Motor neuron (in vitro differentiated cells): ENCODE data around the gene ZCCHC4. TPM values are rescaled to one million over a fixed set of nuclear protein-coding genes. Genes with fewer than 3 reads are reported as not detected.

Experiments
- ATAC-seq, 8 experiments: fragments of 200-7000 bp; cut with Tn5 transposase; replicated peaks in 6 of 8; 2 replicates each; pipeline ENCODE4 v1.8.0; 2021; ENCODE audit warnings: mild to moderate bottlenecking in 8 of 8, moderate library complexity in 8 of 8
- H3K27ac ChIP-seq, 2 donors: fragments of 250-450 bp; sonication (Bioruptor Pico); 2 replicates each; pipeline ENCODE4 v1.9.0; 2021; ENCODE audit warnings: antibody characterized with exemption in 2 of 2, mild to moderate bottlenecking in 2 of 2, moderate library complexity in 1 of 2
- H3K4me1 ChIP-seq, 2 donors: fragments of 250-450 bp; sonication (Bioruptor Pico); replicated peaks in 1 of 2; 2 replicates each; pipeline ENCODE4 v1.6.1; 2021; ENCODE audit warnings: antibody characterized with exemption in 2 of 2, mild to moderate bottlenecking in 2 of 2, moderate library complexity in 1 of 2
- H3K4me3 ChIP-seq, 5 donors: fragments of 250-450 bp; sonication (Bioruptor Pico); 2 replicates each; pipeline ENCODE4 v1.9.0; 2021; ENCODE audit warnings: antibody characterized with exemption in 5 of 5, mild to moderate bottlenecking in 5 of 5, moderate library complexity in 4 of 5
- WGBS, 10 experiments: fragments of 450-650 bp; shearing (Covaris generic); methylation state at CpG; one replicate each; pipeline ENCODE4 v1.0.0; 2022; 5-methylcytosine and 5-hydroxymethylcytosine counted together
- in situ Hi-C, 9 experiments: fragments of 400-800 bp; cut with MboI; loops; one replicate each; pipeline ENCODE4 v1.15.0; 2021; ENCODE audit warnings: low sequenced_read_pairs in 9 of 9, low pct_unique_long_range_greater_than_20kb in 2 of 9; ENCODE audit not compliant: unreplicated experiment in 9 of 9
- total RNA-seq, 8 experiments: library from RNA; unstranded; fragments of 300-600 nt; gene quantifications; 2 replicates each; pipeline versions ENCODE4 v1.2.3 to v1.2.4, GENCODE V29; 2022

Gene ZCCHC4
- total RNA-seq, 8 experiments from 2014 or later: 7.0 to 15.8 (median 8.8) TPM

DNA sequence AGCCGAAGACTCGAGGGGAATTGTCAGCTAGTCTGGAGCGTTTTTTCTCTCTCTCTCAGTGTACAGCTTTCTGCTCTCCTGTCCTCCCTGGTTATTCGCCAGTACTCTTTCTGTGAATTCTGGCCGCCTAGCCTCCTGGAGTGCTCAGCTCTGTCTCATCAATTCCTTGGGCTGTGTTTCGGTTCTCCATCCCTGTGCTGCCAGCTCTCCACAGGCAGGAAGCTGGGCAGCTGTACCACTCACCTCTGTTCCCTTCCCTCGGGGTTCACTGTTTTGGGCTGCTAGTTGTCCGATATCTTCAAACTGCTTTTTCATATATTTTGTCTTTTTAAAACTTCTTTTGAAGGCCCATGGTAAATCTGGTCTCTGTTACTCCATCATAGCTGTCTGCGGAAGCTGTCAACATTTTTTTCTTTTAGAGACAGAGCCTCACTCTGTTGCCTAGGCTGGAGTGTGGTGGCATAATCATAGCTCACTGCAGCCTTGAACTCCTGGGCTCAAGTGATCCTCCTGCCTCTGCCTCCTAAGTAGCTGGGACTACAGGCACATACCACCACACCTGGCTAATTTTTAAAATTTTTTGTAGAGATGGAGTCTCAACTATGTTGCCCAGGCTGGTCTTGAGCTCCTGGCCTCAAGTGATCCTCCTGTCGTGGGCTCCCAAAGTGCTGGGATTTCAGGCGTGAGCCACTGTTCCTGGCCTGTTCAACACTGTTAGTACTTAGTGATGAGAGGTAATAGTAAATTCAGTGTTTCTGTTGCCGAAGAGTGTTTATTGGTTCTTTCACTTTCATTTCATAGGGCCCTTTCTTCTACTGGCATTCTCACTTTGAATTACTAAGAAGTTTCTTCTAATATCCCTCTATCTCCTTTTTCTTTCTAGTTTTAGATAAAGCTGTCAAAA lies 18.6 kb downstream of the ZCCHC4 start:
- WGBS, 10 experiments: 79 to 100% (median 94%) methylated on average over 1 to 9 of the region's 12 CpGs
- H3K4me3 ChIP-seq: no peak overlapping the region
- in situ Hi-C loops: no loop called here
- no peak for ATAC-seq
- H3K4me1 ChIP-seq: no peaks in the 10 kb centered on the region
- H3K27ac ChIP-seq: no peak overlapping the region

DNA sequence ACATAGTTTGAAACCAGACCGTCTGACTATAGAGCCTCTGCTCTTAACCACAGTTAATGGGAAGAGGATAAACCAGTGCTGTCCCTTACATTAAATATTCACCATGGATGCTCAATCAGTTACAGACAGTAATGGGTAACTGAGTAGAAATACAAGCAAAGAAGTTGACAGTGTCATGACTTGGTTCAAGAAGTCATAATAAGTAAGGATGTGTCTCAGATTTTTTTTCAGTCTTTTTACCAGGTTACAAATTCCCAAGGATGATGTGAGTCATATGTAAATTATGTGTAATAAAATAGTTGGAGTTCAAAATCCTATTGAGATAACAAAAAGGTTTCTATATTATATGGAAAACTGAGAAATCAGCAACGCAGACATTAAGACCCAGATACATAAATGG lies 31.1 kb downstream of the ZCCHC4 start:
- in situ Hi-C loops: no loop called here
- Histone ChIP-seq H3K4me3 (no peak overlapping the region), H3K4me1 (no peaks in the 10 kb centered on the region), H3K27ac (no peak overlapping the region)
- WGBS, 10 experiments: 86 to 100% (median 98%) methylated on average over 1 to 2 of the region's 2 CpGs; no CpG with 5 or more reads in 2 of the 10 experiments
- ATAC-seq: no peak

DNA sequence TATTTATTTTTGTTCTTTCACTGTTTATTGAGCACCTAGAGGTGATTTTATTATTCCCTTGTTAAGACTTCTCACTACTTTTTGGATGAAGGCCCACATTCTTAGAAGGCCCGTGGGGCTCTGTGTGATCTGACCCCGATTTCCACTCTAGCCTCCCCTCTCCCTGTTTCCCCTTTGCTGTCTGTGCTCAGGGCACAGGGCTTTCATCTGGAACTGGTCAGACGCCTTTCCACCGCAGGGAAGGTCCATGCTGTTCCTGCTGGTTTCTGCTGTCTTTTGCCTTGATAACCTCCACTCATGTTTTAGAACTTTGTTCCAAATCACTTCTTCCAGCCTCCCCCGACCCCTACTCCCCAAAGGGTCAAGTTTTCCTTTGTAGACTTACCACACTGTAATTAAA lies 33.2 kb downstream of the ZCCHC4 start:
- 13 to 81% (median 64%) methylated on average over 1 to 5 of the region's 5 CpGs; no CpG with 5 or more reads in 3 of the 10 experiments for WGBS, 10 experiments
- no peak for ATAC-seq
- no peak overlapping the region for H3K27ac ChIP-seq
- no peaks in the 10 kb centered on the region for H3K4me1 ChIP-seq
- H3K4me3 ChIP-seq: no peak overlapping the region
- in situ Hi-C loops: no loop called here

DNA sequence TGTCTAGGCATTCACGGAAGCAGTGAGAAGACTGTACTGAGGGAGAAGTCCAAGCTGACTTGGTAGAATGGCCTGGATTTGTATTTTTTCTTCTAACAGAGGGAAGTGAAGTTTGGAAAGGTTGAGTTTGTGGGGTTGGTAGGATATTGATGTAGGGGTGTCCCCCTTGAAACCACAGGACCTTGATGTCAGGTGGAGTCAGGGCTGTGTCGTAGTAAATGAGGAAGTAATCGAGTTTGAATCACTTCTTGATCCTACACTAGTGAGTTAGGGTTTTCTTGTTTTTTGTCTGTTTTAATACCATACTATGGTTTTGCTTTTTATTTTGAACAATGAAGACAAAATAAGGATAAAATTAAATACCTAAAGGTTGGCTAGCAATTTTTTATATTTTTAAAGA lies 34.3 kb downstream of the ZCCHC4 start:
- in situ Hi-C loops: no loop called here
- Histone ChIP-seq H3K4me1 (no peaks in the 10 kb centered on the region), H3K4me3 (no peak overlapping the region), H3K27ac (no peak overlapping the region)
- no peak for ATAC-seq
- WGBS, 10 experiments: 71 to 100% (median 93%) methylated on average over 2 to 3 of the region's 3 CpGs; no CpG with 5 or more reads in 4 of the 10 experiments

DNA sequence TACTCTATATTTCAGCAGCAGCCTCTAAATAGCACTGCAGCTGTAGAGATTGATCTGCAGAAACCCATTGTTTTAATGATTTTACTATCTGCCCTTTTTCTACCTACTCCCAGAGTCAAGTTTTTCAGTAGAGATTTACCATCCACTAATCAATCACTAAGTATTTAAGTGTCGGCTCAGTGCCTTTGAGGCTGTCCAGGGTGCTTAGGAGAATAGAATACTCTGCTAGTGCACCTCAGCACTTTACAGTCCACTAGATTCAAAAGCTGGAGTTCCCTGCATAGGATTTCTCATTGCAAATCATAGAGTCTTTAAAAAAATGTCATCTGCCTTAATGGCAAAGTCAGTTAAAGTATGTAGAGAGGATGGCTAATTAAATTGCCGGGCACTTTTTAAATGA lies 34.9 kb downstream of the ZCCHC4 start:
- no peak for ATAC-seq
- 42 to 100% (median 58%) methylated on average over 1 to 2 of the region's 2 CpGs; no CpG with 5 or more reads in 2 of the 10 experiments for WGBS, 10 experiments

DNA sequence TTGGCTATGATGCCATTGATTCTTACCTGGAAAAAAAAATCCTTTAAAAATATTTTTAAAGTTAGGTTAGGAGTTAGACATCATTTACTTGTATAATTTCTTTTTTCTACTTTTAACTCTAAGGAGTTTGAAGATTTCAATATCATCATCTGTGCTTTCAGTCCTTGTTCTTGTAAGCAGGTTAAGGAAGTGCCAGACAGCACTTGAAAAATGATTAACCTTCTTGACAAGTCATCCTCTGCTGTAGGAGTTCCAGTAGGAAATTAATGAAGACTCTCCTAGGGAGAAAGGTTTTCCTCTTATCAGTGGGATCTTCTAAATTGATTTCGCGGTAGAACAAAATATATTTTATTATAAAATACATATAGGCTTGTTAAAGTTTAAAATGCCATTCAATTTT lies 35.4 kb downstream of the ZCCHC4 start:
- H3K4me3 ChIP-seq: no peak overlapping the region
- ATAC-seq: no peak
- no peak overlapping the region for H3K27ac ChIP-seq
- 75 to 100% (median 100%) methylated on average over 2 of the region's 2 CpGs; no CpG with 5 or more reads in 1 of the 10 experiments for WGBS, 10 experiments
- no peaks in the 10 kb centered on the region for H3K4me1 ChIP-seq
- in situ Hi-C loops: no loop called here

More for the DNA sequence above, 34.9 kb downstream of the ZCCHC4 start:
- Histone ChIP-seq H3K4me1 (no peaks in the 10 kb centered on the region), H3K4me3 (no peak overlapping the region), H3K27ac (no peak overlapping the region)
- in situ Hi-C loops: no loop called here

DNA sequence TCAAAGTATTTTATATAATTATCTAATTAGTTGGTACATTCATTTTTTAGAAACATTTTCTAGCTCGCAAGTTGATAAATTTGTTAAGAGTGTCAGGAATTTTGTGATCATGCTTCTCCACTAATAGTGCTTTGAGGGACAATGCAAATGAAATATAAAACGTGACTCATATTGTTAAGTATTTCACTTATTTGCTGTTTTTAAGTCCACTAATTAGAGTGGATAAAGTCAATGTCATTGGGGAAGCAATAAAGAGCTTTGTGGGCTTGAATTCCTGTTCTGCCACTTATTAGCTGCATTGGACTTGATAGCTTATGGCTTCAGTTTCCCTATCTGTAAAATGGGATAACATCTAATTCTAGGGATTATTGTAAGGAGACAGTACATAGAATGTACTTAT lies 38.0 kb downstream of the ZCCHC4 start:
- no peak for ATAC-seq
- Histone ChIP-seq H3K27ac (no peak overlapping the region), H3K4me3 (no peak overlapping the region), H3K4me1 (no peaks in the 10 kb centered on the region)
- in situ Hi-C loops: loop anchor here in 2 of 9 experiments (25.0 kb wide), 1 partner anchor 163 kb away; no protein-coding TSS in a partner anchor
- 38 to 100% (median 80%) methylated on average over 1 to 2 of the region's 2 CpGs; no CpG with 5 or more reads in 2 of the 10 experiments for WGBS, 10 experiments

DNA sequence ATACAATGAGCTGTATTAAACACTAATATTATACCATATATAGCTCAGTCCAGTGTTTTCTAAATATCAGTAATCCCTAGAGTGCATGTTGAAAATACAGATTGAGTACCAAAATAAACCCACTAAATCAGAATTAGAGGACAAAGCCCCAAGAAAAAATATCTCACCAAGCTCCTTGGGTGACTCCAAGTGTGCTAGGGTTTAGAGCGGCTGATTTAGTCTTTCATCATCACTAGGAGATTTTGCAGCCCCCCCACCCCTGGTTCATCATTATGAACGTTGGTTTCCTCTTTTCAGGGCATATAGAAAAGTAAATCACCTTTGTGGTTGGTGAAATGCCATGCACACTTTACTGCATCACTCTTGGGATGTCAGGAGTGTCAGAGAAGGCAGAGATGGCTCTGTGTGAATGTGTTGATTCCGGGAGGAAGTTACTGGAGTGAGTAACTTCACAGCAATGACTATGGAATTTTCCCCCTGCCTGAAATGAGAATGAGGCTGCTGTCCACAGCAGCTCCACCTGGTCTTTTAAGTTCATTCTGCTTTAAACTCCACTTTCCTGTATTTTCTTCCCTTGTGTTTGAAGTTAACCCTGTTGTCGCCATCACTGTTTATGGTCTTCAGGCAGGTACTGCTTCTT lies 39.3 kb downstream of the ZCCHC4 start:
- WGBS, 10 experiments: 38 to 100% (median 79%) methylated on average over 1 to 4 of the region's 4 CpGs; no CpG with 5 or more reads in 3 of the 10 experiments
- Histone ChIP-seq H3K27ac (no peak overlapping the region), H3K4me1 (no peaks in the 10 kb centered on the region), H3K4me3 (no peak overlapping the region)
- in situ Hi-C loops: loop anchor here in 2 of 9 experiments (25.0 kb wide), 1 partner anchor 165 kb away; no protein-coding TSS in a partner anchor
- ATAC-seq: peak in 2 of 8 experiments; percentile 29 to 39

DNA sequence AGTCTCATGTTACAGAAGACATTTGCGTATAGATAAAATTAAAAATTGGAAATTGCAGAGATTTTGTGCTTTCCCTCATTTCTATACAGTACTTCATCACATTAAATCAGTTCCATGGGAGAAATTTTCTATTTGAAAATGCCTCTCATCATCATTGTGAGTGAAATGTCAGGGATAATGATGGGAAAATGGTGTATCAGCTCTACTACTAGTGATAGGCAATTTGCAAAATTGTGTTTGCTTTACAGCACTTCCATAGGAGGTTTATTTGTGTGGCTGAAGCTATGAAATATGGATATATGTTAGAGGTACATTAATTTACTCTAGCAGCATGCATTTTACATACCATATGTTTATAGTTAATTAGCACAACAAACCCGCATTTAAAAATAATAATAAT lies 43.5 kb downstream of the ZCCHC4 start:
- Histone ChIP-seq H3K27ac (no peak overlapping the region), H3K4me3 (no peak overlapping the region), H3K4me1 (no peaks in the 10 kb centered on the region)
- WGBS, 10 experiments: 83 to 100% (median 100%) methylated on average over 1 to 2 of the region's 2 CpGs; no CpG with 5 or more reads in 1 of the 10 experiments
- no peak for ATAC-seq
- in situ Hi-C loops: loop anchor here in 2 of 9 experiments (25.0 kb wide), 1 partner anchor 169 kb away; no protein-coding TSS in a partner anchor

DNA sequence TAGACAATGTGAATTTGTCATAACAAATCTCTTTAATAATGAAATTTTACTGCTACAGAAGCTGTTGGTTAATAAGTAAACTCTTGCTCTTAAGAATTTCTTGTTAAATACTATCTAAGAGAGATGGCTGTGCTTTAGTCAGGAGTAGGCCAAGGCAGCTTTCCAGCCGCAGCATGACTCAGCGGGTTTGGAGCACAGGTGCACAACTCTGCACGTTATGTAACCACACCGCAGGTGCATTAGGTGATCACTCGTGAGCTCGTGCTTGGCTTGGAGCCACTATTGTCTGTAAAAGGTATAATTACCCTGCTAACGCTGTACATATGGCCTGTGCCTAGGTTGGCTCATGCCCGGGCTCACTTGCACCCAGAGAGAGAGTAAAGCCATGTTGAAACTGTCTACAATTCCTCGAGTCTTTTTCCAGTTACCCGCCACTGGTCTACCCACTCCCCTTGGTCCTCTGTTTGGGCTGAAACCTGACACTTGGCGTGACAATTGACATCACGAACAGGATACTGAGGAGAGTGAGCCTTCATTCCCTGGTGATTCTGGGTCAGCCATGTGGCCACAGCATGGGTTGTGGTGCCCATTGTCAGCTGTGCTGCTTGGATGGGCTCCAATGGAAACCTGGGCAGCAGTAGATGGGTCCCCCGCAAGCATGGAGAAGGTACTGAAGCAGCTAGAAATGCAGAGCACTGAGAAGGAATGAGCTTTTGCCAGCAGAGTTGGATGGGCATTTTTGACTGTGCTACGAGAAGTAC lies 46.1 kb downstream of the ZCCHC4 start:
- H3K4me1 ChIP-seq: no peaks in the 10 kb centered on the region
- no peak overlapping the region for H3K27ac ChIP-seq
- H3K4me3 ChIP-seq: no peak overlapping the region
- 78 to 100% (median 95%) methylated on average over 1 to 11 of the region's 14 CpGs; no CpG with 5 or more reads in 3 of the 10 experiments for WGBS, 10 experiments
- no peak for ATAC-seq
- in situ Hi-C loops: loop anchor here in 2 of 9 experiments (25.0 kb wide), 1 partner anchor 171 kb away; no protein-coding TSS in a partner anchor

DNA sequence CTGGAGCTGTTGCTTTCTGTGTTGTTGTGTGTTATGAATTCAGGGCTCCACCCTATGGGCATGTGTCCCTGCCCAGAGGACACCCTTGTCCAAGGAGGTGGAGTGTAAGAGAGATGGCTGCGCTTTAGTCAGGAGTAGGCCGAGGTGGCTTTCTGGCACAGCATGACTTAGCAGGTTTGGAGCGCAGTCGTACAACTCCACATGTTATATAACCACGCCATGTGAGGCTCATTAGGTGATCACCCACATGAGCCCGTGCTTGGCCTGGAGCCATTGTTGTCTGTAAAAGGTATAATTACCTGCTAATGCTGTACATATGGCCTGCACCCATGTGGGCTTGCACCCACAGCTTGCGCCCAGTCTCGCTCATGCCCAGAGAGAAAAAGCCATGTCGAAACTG lies 48.7 kb downstream of the ZCCHC4 start:
- WGBS, 10 experiments: 82 to 100% (median 96%) methylated on average over 2 to 5 of the region's 9 CpGs; no CpG with 5 or more reads in 1 of the 10 experiments
- in situ Hi-C loops: loop anchor here in 2 of 9 experiments (25.0 kb wide), 1 partner anchor 174 kb away; no protein-coding TSS in a partner anchor
- ATAC-seq: peak in 1 of 8 experiments; percentile 33

DNA sequence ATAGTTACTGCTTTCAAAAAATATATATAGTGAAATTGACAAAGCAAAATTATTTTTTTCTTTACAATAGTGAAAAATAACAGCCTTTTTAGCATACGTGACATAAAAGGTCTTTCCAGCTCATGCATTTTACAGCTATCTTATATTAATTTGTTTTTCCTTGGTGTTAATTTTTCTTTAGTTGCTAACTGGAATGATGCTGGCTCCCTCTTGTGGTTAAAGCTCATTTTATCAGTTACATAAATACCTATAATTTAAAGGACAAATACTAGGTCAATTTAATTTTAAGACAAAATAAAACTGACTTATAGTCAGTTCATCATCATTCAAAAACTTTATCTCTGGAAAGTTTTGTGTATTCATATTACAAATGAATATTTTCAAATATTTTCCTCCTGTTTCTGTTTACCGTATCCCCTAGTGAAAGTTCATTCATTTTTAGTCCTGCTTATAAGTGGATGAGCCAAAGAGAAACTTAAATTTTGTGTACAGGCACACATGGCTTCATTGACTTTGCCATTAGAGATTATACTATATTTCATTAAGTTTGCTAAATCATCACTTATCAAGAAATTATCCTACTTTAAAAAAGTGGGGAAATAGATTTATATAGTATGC lies 54.5 kb downstream of the ZCCHC4 start:
- no peaks in the 10 kb centered on the region for H3K4me1 ChIP-seq
- ATAC-seq: no peak
- in situ Hi-C loops: loop anchor here in 2 of 9 experiments (25.0 kb wide), 1 partner anchor 180 kb away; no protein-coding TSS in a partner anchor
- no peak overlapping the region for H3K4me3 ChIP-seq
- no peak overlapping the region for H3K27ac ChIP-seq
- WGBS, 10 experiments: 45 to 100% (median 86%) methylated on average over 1 to 2 of the region's 2 CpGs

More for the DNA sequence above, 48.7 kb downstream of the ZCCHC4 start:
- Histone ChIP-seq H3K4me3 (no peak overlapping the region), H3K4me1 (no peaks in the 10 kb centered on the region), H3K27ac (no peak overlapping the region)
